PC-3 (cell line): Measurements from ENCODE around the gene SLC7A6OS. TPM values are rescaled to one million over a fixed set of nuclear protein-coding genes. Genes with fewer than 3 reads are reported as not detected.

Source experiments
- ATAC-seq: fragments of 200-7000 bp; cut with Tn5 transposase; 2 replicates; pipeline ENCODE4 v1.9.1; 2020; ENCODE audit warnings: mild to moderate bottlenecking, moderate library complexity
- BruUV-seq: library from RNA; stranded (reverse); fragments of 400-500 nt; replicated peaks from 2 replicates; lab custom pipeline; 2021; lab: Mats Ljungman, UMichigan
- CTCF ChIA-PET: fragments of 300-600 bp; sonication (Branson Sonifier 250); formaldehyde crosslinking; loops from one replicate; lab custom pipeline; 2022; ENCODE audit warnings: antibody characterized with exemption; lab: Charles Lee
- POLR2A ChIA-PET: fragments of 300-600 bp; sonication (Branson Sonifier 250); formaldehyde crosslinking; loops from one replicate; lab custom pipeline; 2022; ENCODE audit warnings: antibody characterized with exemption; ENCODE audit not compliant: unreplicated experiment; lab: Charles Lee
- DNase-seq: peaks from one replicate; pipeline ENCODE4 v3.0.0-alpha.2; 2015
- H2AFZ ChIP-seq: fragments of 300-600 bp; sonication (generic); 2 replicates; pipeline ENCODE4 v1.6.0; 2016; ENCODE audit warnings: antibody characterized with exemption, low read length
- H3F3A ChIP-seq: fragments of 300-600 bp; sonication (generic); one replicate; pipeline ENCODE4 v1.6.0; 2017; ENCODE audit warnings: antibody characterized with exemption, low read length, control low read depth, mild to moderate bottlenecking; ENCODE audit not compliant: unreplicated experiment
- H3K27ac ChIP-seq: fragments of 300-600 bp; sonication (generic); 2 replicates; pipeline ENCODE4 v1.5.1; 2016; ENCODE audit warnings: mild to moderate bottlenecking, low read length
- H3K27me3 ChIP-seq: fragments of 300-600 bp; sonication (generic); 2 replicates; pipeline ENCODE4 v1.6.1; 2016; ENCODE audit warnings: low read length, mixed read lengths
- H3K36me3 ChIP-seq: fragments of 300-600 bp; sonication (generic); 2 replicates; pipeline ENCODE4 v1.6.1; 2016; ENCODE audit warnings: low read depth, mixed run types, low read length, mixed read lengths
- H3K4me1 ChIP-seq: fragments of 300-600 bp; sonication (generic); 2 replicates; pipeline ENCODE4 v1.5.1; 2016; ENCODE audit warnings: low read length; ENCODE audit not compliant: insufficient read depth
- H3K4me2 ChIP-seq: fragments of 300-600 bp; sonication (generic); 2 replicates; pipeline ENCODE4 v1.6.0; 2016; ENCODE audit warnings: low read length
- H3K4me3 ChIP-seq: fragments of 300-600 bp; sonication (generic); 2 replicates; pipeline ENCODE4 v1.5.1; 2016; ENCODE audit warnings: mild to moderate bottlenecking, low read length, mixed read lengths
- H3K79me2 ChIP-seq: fragments of 300-600 bp; sonication (generic); 2 replicates; pipeline ENCODE4 v1.6.1; 2017; ENCODE audit warnings: low read length, mixed read lengths
- H3K9ac ChIP-seq: fragments of 300-600 bp; sonication (generic); 2 replicates; pipeline ENCODE4 v1.6.0; 2016; ENCODE audit warnings: mild to moderate bottlenecking, low read length
- H3K9me2 ChIP-seq: fragments of 300-600 bp; sonication (generic); replicated peaks from 2 replicates; pipeline ENCODE4 v1.6.1; 2016; ENCODE audit warnings: mixed run types, low read length, mixed read lengths
- H3K9me3 ChIP-seq: fragments of 300-600 bp; sonication (generic); 2 replicates; pipeline ENCODE4 v1.6.1; 2016; ENCODE audit warnings: low read length, mixed read lengths
- H4K20me1 ChIP-seq: fragments of 300-600 bp; sonication (generic); 2 replicates; pipeline ENCODE4 v1.6.1; 2016; ENCODE audit warnings: low read length, mixed read lengths
- CTCF ChIP-seq: fragments of 300-600 bp; sonication (generic); conservative IDR thresholded peaks from 2 replicates; pipeline ENCODE4 v1.5.1; 2017; ENCODE audit warnings: antibody characterized with exemption, low read depth, mild to moderate bottlenecking, low read length
- EZH2 ChIP-seq: fragments of 300-600 bp; sonication (generic); IDR thresholded peaks from one replicate; pipeline ENCODE4 v1.6.1; 2017; ENCODE audit warnings: antibody characterized with exemption, mild to moderate bottlenecking, low read length; ENCODE audit not compliant: unreplicated experiment
- EZH2phosphoT487 ChIP-seq: fragments of 300-600 bp; sonication (generic); IDR thresholded peaks from 2 replicates; pipeline ENCODE4 v1.6.1; 2018; ENCODE audit warnings: mild to moderate bottlenecking, antibody characterized with exemption, low read length, borderline replicate concordance
- intact Hi-C: fragments of 100-400 bp; cut with micrococcal nuclease; formaldehyde crosslinking; loops from 2 replicates; pipeline ENCODE4 v1.9.0; 2023
- total RNA-seq: library from RNA; depleted of rRNA; stranded (reverse); fragments of >200 nt; gene quantifications from 2 replicates; pipeline ENCODE4 v1.2.3, GENCODE V29; 2014

Gene SLC7A6OS
- total RNA-seq, 1 experiment from 2014 or later: 12.6 TPM

DNA sequence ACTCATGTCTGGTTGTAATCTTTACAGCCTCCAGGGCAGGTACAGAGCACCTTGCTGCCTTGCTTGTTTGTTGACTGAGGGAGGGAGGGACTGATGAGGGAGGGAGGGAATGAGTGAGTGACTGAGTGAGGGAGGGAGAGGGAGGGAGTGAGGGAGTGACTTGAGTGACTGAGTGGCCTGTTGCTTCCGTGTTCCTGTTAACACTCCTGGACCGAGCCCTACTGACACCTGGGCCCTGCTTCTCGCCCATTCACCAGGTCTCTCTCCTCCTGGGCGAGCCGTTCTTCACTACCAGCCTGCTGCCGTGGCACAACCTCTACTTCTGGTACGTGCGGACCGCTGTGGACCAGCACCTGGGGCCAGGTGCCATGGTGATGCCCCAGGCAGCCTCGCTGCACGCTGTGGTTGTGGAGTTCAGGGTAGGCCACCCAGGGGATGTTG is 41.3 kb upstream of the SLC7A6OS start:
- Histone ChIP-seq H3K9me3 (no peaks in the 10 kb centered on the region), H3K4me1 (no peaks in the 10 kb centered on the region), H3K27ac (no peak overlapping the region), H2AFZ (no peak overlapping the region), H3K9ac (no peak overlapping the region), H3K36me3 (no peaks in the 10 kb centered on the region), H3K79me2 (no peaks in the 10 kb centered on the region), H3K27me3 (no peaks in the 10 kb centered on the region), H3K4me3 (no peak overlapping the region), H4K20me1 (no peaks in the 10 kb centered on the region), H3F3A (no peaks in the 10 kb centered on the region), H3K4me2 (no peak overlapping the region), H3K9me2 (no peaks in the 10 kb centered on the region)
- no TSS peak for BruUV-seq
- intact Hi-C loops: no loop called here
- TF ChIP-seq CTCF (no peak), EZH2phosphoT487 (no peak), EZH2 (no peak)
- peak; percentile 55 for ATAC-seq
- DNase-seq: peak; percentile 16
- CTCF ChIA-PET: no interaction called here
- POLR2A ChIA-PET: no interaction called here

DNA sequence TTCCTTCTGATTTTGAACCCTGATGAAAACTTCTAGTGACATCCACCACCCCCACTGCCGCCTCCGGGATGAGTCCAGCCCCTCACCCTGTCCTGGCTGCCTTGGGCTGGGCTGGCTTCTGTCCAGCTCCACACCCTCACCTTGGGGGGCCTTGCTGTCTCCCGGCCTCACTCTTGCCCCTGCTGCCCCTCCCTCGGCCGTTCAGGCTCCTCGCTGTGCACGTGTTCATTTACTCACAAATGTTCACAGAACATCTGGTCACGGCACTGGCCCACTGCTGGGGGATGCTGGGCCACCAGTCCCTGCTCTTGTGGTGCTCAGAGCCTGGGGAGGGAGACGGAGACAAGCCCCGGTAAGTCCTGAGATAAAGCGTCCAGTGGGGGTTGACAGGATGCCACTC is 40.7 kb upstream of the SLC7A6OS start:
- H4K20me1 ChIP-seq: no peaks in the 10 kb centered on the region
- H3K4me1 ChIP-seq: no peaks in the 10 kb centered on the region
- H3K79me2 ChIP-seq: no peaks in the 10 kb centered on the region
- no peaks in the 10 kb centered on the region for H3K9me3 ChIP-seq
- no peak overlapping the region for H3K4me3 ChIP-seq
- DNase-seq (no peak), ATAC-seq (no peak)
- ChIA-PET CTCF (no interaction called here), POLR2A (no interaction called here)
- H3K4me2 ChIP-seq: no peak overlapping the region
- BruUV-seq: no TSS peak
- no peak overlapping the region for H2AFZ ChIP-seq
- no peak overlapping the region for H3K9ac ChIP-seq
- H3K27me3 ChIP-seq: no peaks in the 10 kb centered on the region
- no peaks in the 10 kb centered on the region for H3K36me3 ChIP-seq
- TF ChIP-seq EZH2 (no peak), CTCF (no peak), EZH2phosphoT487 (no peak)
- H3F3A ChIP-seq: no peaks in the 10 kb centered on the region
- H3K27ac ChIP-seq: no peak overlapping the region
- intact Hi-C loops: no loop called here
- H3K9me2 ChIP-seq: no peaks in the 10 kb centered on the region

DNA sequence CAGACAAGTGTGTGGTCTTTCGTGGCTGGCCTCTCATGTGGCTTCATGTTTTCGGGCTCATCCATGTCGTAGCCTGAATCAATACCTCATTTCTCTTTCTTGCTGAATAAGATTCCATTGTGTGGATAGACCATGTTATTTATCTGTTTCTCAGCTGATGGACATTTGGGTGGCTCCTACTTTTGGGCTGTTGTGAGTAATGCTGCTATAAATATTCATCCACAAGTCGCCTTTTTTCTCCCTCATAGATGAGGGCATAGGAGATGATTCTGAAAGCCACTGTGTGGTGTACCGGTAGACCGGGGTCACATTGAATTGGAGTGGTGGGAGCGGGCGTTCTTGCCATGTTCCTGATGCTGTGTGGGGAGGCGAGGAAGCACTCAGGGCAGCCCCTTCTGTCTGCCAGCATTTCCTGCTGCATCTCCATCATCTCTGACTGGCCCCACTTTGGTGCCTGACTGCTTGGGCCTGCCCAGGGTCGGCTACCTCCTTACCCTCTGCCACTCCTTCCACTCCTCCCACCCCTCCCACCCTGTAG is 40.1 kb upstream of the SLC7A6OS start:
- no peak overlapping the region for H3K27ac ChIP-seq
- ATAC-seq: no peak

More for the DNA sequence above, 40.1 kb upstream of the SLC7A6OS start:
- Histone ChIP-seq H3K9me2 (no peaks in the 10 kb centered on the region), H3F3A (no peaks in the 10 kb centered on the region), H3K79me2 (no peaks in the 10 kb centered on the region), H3K27me3 (no peaks in the 10 kb centered on the region), H3K4me3 (no peak overlapping the region), H3K4me2 (no peak overlapping the region), H3K9ac (no peak overlapping the region), H2AFZ (no peak overlapping the region), H3K4me1 (no peaks in the 10 kb centered on the region), H3K36me3 (no peaks in the 10 kb centered on the region), H4K20me1 (no peaks in the 10 kb centered on the region), H3K9me3 (no peaks in the 10 kb centered on the region)
- no TSS peak for BruUV-seq
- POLR2A ChIA-PET: no interaction called here
- no peak for DNase-seq
- CTCF ChIA-PET: no interaction called here
- TF ChIP-seq CTCF: no peak
- intact Hi-C loops: no loop called here
